ENCODE measurements around the gene CENPP.

GRCh38 chr9:92484563-92484962 is 158.8 kb downstream of the CENPP start:
- TF ChIP-seq CTCF (IDR thresholded peaks at IDR 0.05) = no peak
- TF ChIP-seq POLR2A (IDR thresholded peaks at IDR 0.05) = no peak

All from suprapubic skin (tissue), 3 donors.